HepG2 (cell line): ENCODE results near the gene SCAF11. TPM values are rescaled to one million over a fixed set of nuclear protein-coding genes. Genes with fewer than 3 reads are reported as not detected.

ENCODE experiments used
- FOXA1 ChIP-seq, 2 experiments: fragments of 450-650 bp in 1 of 2; sonication (generic) in 1 of 2; formaldehyde crosslinking in 1 of 2; IDR thresholded peaks; 2 replicates each; pipeline versions ENCODE4 v1.4.0 to v1.6.1; 2016 to 2020; ENCODE audit warnings: missing genetic modification reagents in 1 of 2
- HOXA3 ChIP-seq: sonication (generic); formaldehyde crosslinking; IDR thresholded peaks from 2 replicates; pipeline ENCODE4 v1.5.0; 2020; ENCODE audit warnings: missing genetic modification reagents
- KDM2A ChIP-seq: sonication (generic); formaldehyde crosslinking; IDR thresholded peaks from 2 replicates; pipeline ENCODE4 v1.4.0; 2020; ENCODE audit warnings: low read depth, missing genetic modification reagents, borderline replicate concordance
- MBD4 ChIP-seq: IDR thresholded peaks from 2 replicates; pipeline ENCODE4 v1.6.1; 2012; ENCODE audit warnings: low read length, inconsistent platforms, borderline replicate concordance
- SKI ChIP-seq: fragments of 450-650 bp; IDR thresholded peaks from one replicate; pipeline ENCODE4 v1.6.1; 2018; ENCODE audit warnings: mild to moderate bottlenecking; ENCODE audit not compliant: partially characterized antibody
- SOX13 ChIP-seq, 3 experiments: fragments of 450-650 bp in 1 of 3; sonication (generic) in 1 of 3; formaldehyde crosslinking in 1 of 3; IDR thresholded peaks in 2 of 3; conservative IDR thresholded peaks in 1 of 3; 2 replicates each; pipeline versions ENCODE4 v1.5.0 to v1.6.1; 2016 to 2020; ENCODE audit warnings: antibody characterized with exemption in 1 of 3, mild to moderate bottlenecking in 1 of 3, missing compliant biosample characterization in 1 of 3, missing genetic modification reagents in 1 of 3, moderate library complexity in 1 of 3
- SOX6 ChIP-seq, 2 experiments: fragments of 450-650 bp in 1 of 2; sonication (generic) in 1 of 2; formaldehyde crosslinking in 1 of 2; IDR thresholded peaks; 2 replicates each; pipeline versions ENCODE4 v1.4.0 to v1.6.1; 2017 to 2020; ENCODE audit warnings: antibody characterized with exemption in 1 of 2, mild to moderate bottlenecking in 1 of 2, missing genetic modification reagents in 1 of 2
- TERF1 ChIP-seq: sonication (generic); formaldehyde crosslinking; IDR thresholded peaks from 2 replicates; pipeline ENCODE4 v1.8.0; 2022; ENCODE audit warnings: mild to moderate bottlenecking, missing genetic modification reagents, moderate library complexity
- U2AF1 ChIP-seq: fragments of 200-400 bp; formaldehyde crosslinking; optimal IDR thresholded peaks from 2 replicates; pipeline ENCODE3; 2017; ENCODE audit warnings: mild to moderate bottlenecking, low read depth, low read length
- ZBTB20 ChIP-seq: sonication (generic); formaldehyde crosslinking; IDR thresholded peaks from 2 replicates; pipeline ENCODE4 v1.8.1; 2023; ENCODE audit warnings: missing genetic modification reagents, low read depth, mild to moderate bottlenecking, borderline replicate concordance
- ZNF564 ChIP-seq: sonication (generic); formaldehyde crosslinking; IDR thresholded peaks from 2 replicates; pipeline ENCODE4 v1.8.1; 2023; ENCODE audit warnings: mild to moderate bottlenecking, missing genetic modification reagents
- ZNF589 ChIP-seq: sonication (generic); formaldehyde crosslinking; conservative IDR thresholded peaks from 2 replicates; pipeline ENCODE4 v1.8.0; 2022; ENCODE audit warnings: mild to moderate bottlenecking, moderate library complexity, missing genetic modification reagents
- ZNF616 ChIP-seq: sonication (generic); formaldehyde crosslinking; IDR thresholded peaks from 2 replicates; pipeline ENCODE4 v1.5.0; 2020; ENCODE audit warnings: low read depth, mild to moderate bottlenecking, missing genetic modification reagents
- polyA plus RNA-seq, 8 experiments: library from polyadenylated mRNA; depleted of rRNA in 3 of 8; stranded (reverse) in 7 of 8; unstranded in 1 of 8; fragments of >200 nt; fragmentation: Illumina TruSeq in 4 of 8; extraction: Trizol in 4 of 8; gene quantifications; 2 replicates each; pipeline versions ENCODE4 v1.2.1 to v1.2.3, GENCODE V29; 2011 to 2016; ENCODE audit warnings: low read depth in 4 of 8, missing spikeins in 1 of 8, mixed read lengths in 1 of 8; ENCODE audit not compliant: insufficient read depth in 1 of 8
- total RNA-seq, 5 experiments: library from RNA; depleted of rRNA; stranded (reverse); fragments of >200 nt; fragmentation: Illumina TruSeq; extraction: Trizol; gene quantifications; 2 replicates each; pipeline ENCODE4 v1.2.3, GENCODE V29; 2016; ENCODE audit warnings: low read depth in 1 of 5
- TF ChIP-seq, protein P1 (sequence below): sonication (generic); formaldehyde crosslinking; IDR thresholded peaks from 2 replicates; pipeline ENCODE4 v1.5.0; 2020; ENCODE audit warnings: missing genetic modification reagents
- TF ChIP-seq, protein P2 (sequence below): sonication (generic); formaldehyde crosslinking; IDR thresholded peaks from 2 replicates; pipeline ENCODE4 v1.5.1; 2020; ENCODE audit warnings: mild to moderate bottlenecking, missing genetic modification reagents, moderate library complexity
- TF ChIP-seq, protein P3 (sequence below): sonication (generic); formaldehyde crosslinking; IDR thresholded peaks from 2 replicates; pipeline ENCODE4 v1.5.1; 2020; ENCODE audit warnings: missing genetic modification reagents, mild to moderate bottlenecking, borderline replicate concordance
- TF ChIP-seq, protein P4 (sequence below): sonication (generic); formaldehyde crosslinking; IDR thresholded peaks from 2 replicates; pipeline ENCODE4 v1.4.0; 2020; ENCODE audit warnings: mild to moderate bottlenecking, missing genetic modification reagents

SCAF11 gene
- total and polyA plus RNA-seq, 2 of the 13 experiments (the other 11 are each of a cell fraction or from before 2014, with no cell fraction given) = 26.9 to 38.3 TPM

DNA sequence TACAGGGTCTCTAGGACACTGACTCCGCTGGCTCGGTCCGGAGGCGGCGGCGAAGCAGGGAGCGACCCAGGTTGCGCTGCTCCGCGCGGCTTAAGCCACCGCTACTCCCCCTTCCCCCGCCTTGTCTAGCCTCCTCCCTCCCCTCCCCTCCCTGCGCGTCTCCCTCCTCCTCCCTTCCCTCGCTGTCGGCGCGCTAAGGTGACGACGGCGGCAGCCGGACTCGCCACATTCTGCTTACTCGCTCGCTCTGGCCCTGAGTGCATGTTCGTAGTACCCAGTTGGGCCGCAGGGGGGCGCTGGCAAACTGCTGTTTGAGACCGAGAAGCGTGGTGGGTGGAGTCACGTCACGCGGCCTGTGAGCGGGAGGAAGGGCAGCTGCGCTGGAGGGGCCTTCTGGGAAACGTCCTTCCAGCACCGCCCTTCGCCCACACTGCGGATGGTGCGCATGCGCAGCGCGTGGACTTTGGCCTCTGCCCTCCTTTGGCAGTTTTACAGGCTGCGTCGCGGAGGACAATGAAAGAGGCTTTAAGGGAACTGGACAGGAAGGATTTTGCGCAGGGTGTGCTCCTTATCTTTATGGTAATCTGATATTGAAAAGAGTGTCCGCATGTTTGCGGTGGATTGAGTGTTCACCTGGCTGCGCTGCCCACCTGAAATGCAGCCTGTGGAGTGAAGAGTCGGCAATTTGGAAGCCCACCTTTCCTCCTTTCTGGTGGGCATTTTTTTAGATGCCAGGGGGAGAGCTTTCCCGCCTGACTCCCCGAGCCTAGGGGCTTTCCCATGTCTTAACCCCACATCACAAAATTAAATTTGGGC lies at the start of gene SCAF11 (continued):
- TF ChIP-seq, protein P1, sequence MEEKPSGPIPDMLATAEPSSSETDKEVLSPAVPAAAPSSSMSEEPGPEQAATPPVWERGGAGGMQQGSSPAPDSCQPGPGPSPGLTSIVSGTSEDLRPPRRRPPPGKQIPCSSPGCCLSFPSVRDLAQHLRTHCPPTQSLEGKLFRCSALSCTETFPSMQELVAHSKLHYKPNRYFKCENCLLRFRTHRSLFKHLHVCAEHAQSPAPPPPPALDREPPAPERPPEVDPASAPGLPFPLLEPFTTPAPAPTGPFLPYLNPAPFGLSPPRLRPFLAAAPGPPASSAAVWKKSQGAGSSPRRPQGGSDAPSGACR = 0 out of 2 replicates have a peak, but pooled peaks have one; percentile 51
- TF ChIP-seq, protein P2, sequence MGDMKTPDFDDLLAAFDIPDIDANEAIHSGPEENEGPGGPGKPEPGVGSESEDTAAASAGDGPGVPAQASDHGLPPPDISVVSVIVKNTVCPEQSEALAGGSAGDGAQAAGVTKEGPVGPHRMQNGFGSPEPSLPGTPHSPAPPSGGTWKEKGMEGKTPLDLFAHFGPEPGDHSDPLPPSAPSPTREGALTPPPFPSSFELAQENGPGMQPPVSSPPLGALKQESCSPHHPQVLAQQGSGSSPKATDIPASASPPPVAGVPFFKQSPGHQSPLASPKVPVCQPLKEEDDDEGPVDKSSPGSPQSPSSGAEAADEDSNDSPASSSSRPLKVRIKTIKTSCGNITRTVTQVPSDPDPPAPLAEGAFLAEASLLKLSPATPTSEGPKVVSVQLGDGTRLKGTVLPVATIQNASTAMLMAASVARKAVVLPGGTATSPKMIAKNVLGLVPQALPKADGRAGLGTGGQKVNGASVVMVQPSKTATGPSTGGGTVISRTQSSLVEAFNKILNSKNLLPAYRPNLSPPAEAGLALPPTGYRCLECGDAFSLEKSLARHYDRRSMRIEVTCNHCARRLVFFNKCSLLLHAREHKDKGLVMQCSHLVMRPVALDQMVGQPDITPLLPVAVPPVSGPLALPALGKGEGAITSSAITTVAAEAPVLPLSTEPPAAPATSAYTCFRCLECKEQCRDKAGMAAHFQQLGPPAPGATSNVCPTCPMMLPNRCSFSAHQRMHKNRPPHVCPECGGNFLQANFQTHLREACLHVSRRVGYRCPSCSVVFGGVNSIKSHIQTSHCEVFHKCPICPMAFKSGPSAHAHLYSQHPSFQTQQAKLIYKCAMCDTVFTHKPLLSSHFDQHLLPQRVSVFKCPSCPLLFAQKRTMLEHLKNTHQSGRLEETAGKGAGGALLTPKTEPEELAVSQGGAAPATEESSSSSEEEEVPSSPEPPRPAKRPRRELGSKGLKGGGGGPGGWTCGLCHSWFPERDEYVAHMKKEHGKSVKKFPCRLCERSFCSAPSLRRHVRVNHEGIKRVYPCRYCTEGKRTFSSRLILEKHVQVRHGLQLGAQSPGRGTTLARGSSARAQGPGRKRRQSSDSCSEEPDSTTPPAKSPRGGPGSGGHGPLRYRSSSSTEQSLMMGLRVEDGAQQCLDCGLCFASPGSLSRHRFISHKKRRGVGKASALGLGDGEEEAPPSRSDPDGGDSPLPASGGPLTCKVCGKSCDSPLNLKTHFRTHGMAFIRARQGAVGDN (CRISPR knock-in tag) = peak; percentile 95
- no peak for TF ChIP-seq FOXA1 (IDR thresholded peaks at IDR 0.05)
- peak; percentile 36; the same call in 1 of the 2 replicates for TF ChIP-seq FOXA1 (CRISPR knock-in tag; IDR thresholded peaks at IDR 0.05)
- TF ChIP-seq MBD4 = no peak
- TF ChIP-seq, protein P3, sequence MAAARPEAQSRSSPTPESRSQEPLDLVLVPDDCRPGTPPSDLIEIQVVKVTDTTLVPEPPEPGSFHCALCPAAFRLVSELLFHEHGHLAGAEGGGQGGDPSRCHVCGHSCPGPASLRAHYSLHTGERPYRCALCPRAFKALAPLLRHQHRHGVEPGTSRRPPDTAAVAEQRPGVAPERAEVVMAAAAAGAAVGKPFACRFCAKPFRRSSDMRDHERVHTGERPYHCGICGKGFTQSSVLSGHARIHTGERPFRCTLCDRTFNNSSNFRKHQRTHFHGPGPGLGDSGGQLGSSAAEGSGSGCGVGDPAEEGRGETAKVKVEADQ (CRISPR knock-in tag) = peak; percentile 88
- TF ChIP-seq ZNF616 (CRISPR knock-in tag) = peak; percentile 84
- no peak for TF ChIP-seq TERF1
- peak; percentile 88; the same call in 1 of the 2 replicates for TF ChIP-seq HOXA3 (CRISPR knock-in tag)
- no peak for TF ChIP-seq SOX13 (IDR thresholded peaks at IDR 0.05)
- TF ChIP-seq SOX13 (CRISPR knock-in tag; conservative IDR thresholded peaks at IDR 0.05 in 1 of 2, IDR thresholded peaks at IDR 0.05 in 1 of 2) = peak in 1 of 2 experiments; percentile 75; a peak in 2 of 4 replicates
- TF ChIP-seq U2AF1 = peak; percentile 32
- TF ChIP-seq, protein P4, sequence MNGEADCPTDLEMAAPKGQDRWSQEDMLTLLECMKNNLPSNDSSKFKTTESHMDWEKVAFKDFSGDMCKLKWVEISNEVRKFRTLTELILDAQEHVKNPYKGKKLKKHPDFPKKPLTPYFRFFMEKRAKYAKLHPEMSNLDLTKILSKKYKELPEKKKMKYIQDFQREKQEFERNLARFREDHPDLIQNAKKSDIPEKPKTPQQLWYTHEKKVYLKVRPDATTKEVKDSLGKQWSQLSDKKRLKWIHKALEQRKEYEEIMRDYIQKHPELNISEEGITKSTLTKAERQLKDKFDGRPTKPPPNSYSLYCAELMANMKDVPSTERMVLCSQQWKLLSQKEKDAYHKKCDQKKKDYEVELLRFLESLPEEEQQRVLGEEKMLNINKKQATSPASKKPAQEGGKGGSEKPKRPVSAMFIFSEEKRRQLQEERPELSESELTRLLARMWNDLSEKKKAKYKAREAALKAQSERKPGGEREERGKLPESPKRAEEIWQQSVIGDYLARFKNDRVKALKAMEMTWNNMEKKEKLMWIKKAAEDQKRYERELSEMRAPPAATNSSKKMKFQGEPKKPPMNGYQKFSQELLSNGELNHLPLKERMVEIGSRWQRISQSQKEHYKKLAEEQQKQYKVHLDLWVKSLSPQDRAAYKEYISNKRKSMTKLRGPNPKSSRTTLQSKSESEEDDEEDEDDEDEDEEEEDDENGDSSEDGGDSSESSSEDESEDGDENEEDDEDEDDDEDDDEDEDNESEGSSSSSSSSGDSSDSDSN = peak; percentile 80; the same call in 1 of the 2 replicates
- peak; percentile 94 for TF ChIP-seq KDM2A (CRISPR knock-in tag)
- peak; percentile 83; the same call in 1 of the 2 replicates for TF ChIP-seq ZBTB20 (CRISPR knock-in tag)
- peak; percentile 82 for TF ChIP-seq ZNF564 (CRISPR knock-in tag)
- TF ChIP-seq SKI = peak; percentile 82
- TF ChIP-seq ZNF589 (CRISPR knock-in tag) = peak; percentile 94
- TF ChIP-seq SOX6 (IDR thresholded peaks at IDR 0.05) = no peak
- peak; percentile 87 for TF ChIP-seq SOX6 (CRISPR knock-in tag; IDR thresholded peaks at IDR 0.05)
